GM21723 (cell line): ENCODE data around the gene NPAS2.

Experiments
- ATAC-seq: cut with Tn5 transposase; IDR thresholded peaks from one replicate; pipeline ENCODE4 v1.9.1; 2021; ENCODE audit warnings: mild to moderate bottlenecking, moderate library complexity; ENCODE audit not compliant: unreplicated experiment

The NPAS2 gene

GRCh38 chr2:100819370-100820272 is at the start of gene NPAS2:
Gene NPAS2, plus strand, starts transcription at chr2:100820139. Its CDS starts 84,616 bp downstream, at chr2:100904755.
- no peak for ATAC-seq

GRCh38 chr2:100771125-100771524 is 48.8 kb upstream of the NPAS2 start:
- ATAC-seq: no peak

GRCh38 chr2:100773538-100773937 is 46.4 kb upstream of the NPAS2 start:
- ATAC-seq: no peak

- ATAC-seq: no peak
Measured at GRCh38 chr2:100776445-100776844, 43.5 kb upstream of the NPAS2 start.

- ATAC-seq: no peak
Measured at GRCh38 chr2:100778637-100779450, 41.1 kb upstream of the NPAS2 start.

GRCh38 chr2:100779908-100780202 is 40.1 kb upstream of the NPAS2 start:
- ATAC-seq: no peak

- no peak for ATAC-seq
Measured at GRCh38 chr2:100780203-100781008, 39.5 kb upstream of the NPAS2 start.

- no peak for ATAC-seq
Measured at GRCh38 chr2:100781009-100781325, 39.0 kb upstream of the NPAS2 start.

GRCh38 chr2:100781523-100782379 is 38.2 kb upstream of the NPAS2 start:
- no peak for ATAC-seq

- no peak for ATAC-seq
Measured at GRCh38 chr2:100782380-100782878, 37.5 kb upstream of the NPAS2 start.

GRCh38 chr2:100783987-100784386 is 36.0 kb upstream of the NPAS2 start:
- ATAC-seq: no peak

- ATAC-seq: no peak
Measured at GRCh38 chr2:100784681-100785080, 35.3 kb upstream of the NPAS2 start.

- no peak for ATAC-seq
Measured at GRCh38 chr2:100785626-100786296, 34.2 kb upstream of the NPAS2 start.

- no peak for ATAC-seq
Measured at GRCh38 chr2:100786297-100786658, 33.7 kb upstream of the NPAS2 start.

- no peak for ATAC-seq
Measured at GRCh38 chr2:100786985-100787384, 33.0 kb upstream of the NPAS2 start.

GRCh38 chr2:100789361-100789760 is 30.6 kb upstream of the NPAS2 start:
- no peak for ATAC-seq

- ATAC-seq: no peak
Measured at GRCh38 chr2:100791294-100791935, 28.5 kb upstream of the NPAS2 start.

GRCh38 chr2:100791936-100792308 is 28.0 kb upstream of the NPAS2 start:
- ATAC-seq: no peak

GRCh38 chr2:100793220-100793619 is 26.7 kb upstream of the NPAS2 start:
- ATAC-seq: no peak
